ENCODE data around the gene BOLL. TPM values are rescaled to one million over a fixed set of nuclear protein-coding genes. Genes with fewer than 3 reads are reported as not detected.
A peak's percentile ranks its signal among the peaks of the same experiment; 100 is the strongest.

BOLL gene
- total RNA-seq, 2 experiments from 2014 or later = not detected

GRCh38 chr2:197809064-197809463 is 23.9 kb upstream of the BOLL start:
- no peaks in the 10 kb centered on the region for H3K9me3 Mint-ChIP-seq (ENCODE audit: low read depth)
- ChIA-PET POLR2A (interaction anchor here (1.0 kb wide), 1 partner anchor 29 kb away, joined by 3 read pairs; no protein-coding TSS in a partner anchor), CTCF (interaction anchor here (0.5 to 5.0 kb wide), 16 partner anchors 9 to 651 kb away, joined by 3 to 22 read pairs (median 3); no protein-coding TSS in a partner anchor)
- ATAC-seq (peak; percentile 20), DNase-seq (peak; percentile 9)
- H3K27me3 Mint-ChIP-seq = peaks cover 2% of the 10 kb centered on the region
- H3K36me3 Mint-ChIP-seq (ENCODE audit: low read depth) = no peaks in the 10 kb centered on the region
- H3K27ac Mint-ChIP-seq = peak overlapping the region; percentile 43
- peak overlapping the region; percentile 27 for H3K4me3 Mint-ChIP-seq
- intact Hi-C loops (cut with DNase I, micrococcal nuclease) = loop anchor here (5.0 to 10.0 kb wide), 2 partner anchors 128 to 1656 kb away; no protein-coding TSS in a partner anchor
- H3K4me1 Mint-ChIP-seq = peaks cover 68% of the 10 kb centered on the region

GRCh38 chr2:197805715-197806633 is 20.9 kb upstream of the BOLL start:
- ChIA-PET POLR2A (interaction anchor here (0.8 kb wide), 1 partner anchor 41 kb away, joined by 3 read pairs; no protein-coding TSS in a partner anchor), CTCF (interaction anchor here (0.7 to 5.0 kb wide), 6 partner anchors 32 to 491 kb away, joined by 3 to 22 read pairs (median 4); no protein-coding TSS in a partner anchor)
- ATAC-seq (no peak), DNase-seq (no peak)
- intact Hi-C loops (cut with DNase I, micrococcal nuclease) = loop anchor here (2.0 to 10.0 kb wide), 6 partner anchors 33 to 1659 kb away; no protein-coding TSS in a partner anchor
- Mint-ChIP-seq H3K4me3 (peak overlapping the region; percentile 89), H3K36me3 (ENCODE audit: low read depth) (no peaks in the 10 kb centered on the region), H3K27me3 (peaks cover 2% of the 10 kb centered on the region), H3K27ac (peak overlapping the region; percentile 73), H3K4me1 (peaks cover 59% of the 10 kb centered on the region), H3K9me3 (ENCODE audit: low read depth) (no peaks in the 10 kb centered on the region)

- ChIA-PET POLR2A (interaction anchor here (0.8 to 1.0 kb wide), 2 partner anchors 33 to 42 kb away, joined by 3 to 5 read pairs; no protein-coding TSS in a partner anchor), CTCF (interaction anchor here (0.6 to 1.5 kb wide), 11 partner anchors 8 to 492 kb away, joined by 3 to 13 read pairs (median 3); no protein-coding TSS in a partner anchor)
- Mint-ChIP-seq H3K4me3 (peak overlapping the region; percentile 89), H3K27me3 (peaks cover 2% of the 10 kb centered on the region), H3K27ac (peak overlapping the region; percentile 84), H3K36me3 (ENCODE audit: low read depth) (no peaks in the 10 kb centered on the region), H3K4me1 (peaks cover 52% of the 10 kb centered on the region), H3K9me3 (ENCODE audit: low read depth) (no peaks in the 10 kb centered on the region)
- intact Hi-C loops (cut with DNase I, micrococcal nuclease) = loop anchor here (1.0 to 10.0 kb wide), 9 partner anchors 34 to 1660 kb away; partner anchors contain the start of gene MARS2 (in 1 of the 2)
- ATAC-seq (peak; percentile 17), DNase-seq (peak; percentile 64)
Observed at GRCh38 chr2:197804758-197805714, 19.9 kb upstream of the BOLL start.

GRCh38 chr2:197804049-197804757 is 19.1 kb upstream of the BOLL start, which contains the start of gene PLCL1:
Gene PLCL1 (plus strand): TSS chr2:197804593.
- Mint-ChIP-seq H3K4me3 (peak within 1 kb of the TSS; percentile 89), H3K4me1 (peaks cover 45% of the 10 kb centered on the region), H3K36me3 (ENCODE audit: low read depth) (no peaks in the 10 kb centered on the region), H3K9me3 (ENCODE audit: low read depth) (no peaks in the 10 kb centered on the region), H3K27ac (peak within 1 kb of the TSS; percentile 84), H3K27me3 (peaks cover 2% of the 10 kb centered on the region)
- intact Hi-C loops (cut with DNase I, micrococcal nuclease) = loop anchor here (1.0 to 10.0 kb wide), 8 partner anchors 35 to 1661 kb away; partner anchors contain the start of gene MARS2 (in 1 of the 2)
- ChIA-PET POLR2A (interaction anchor here (1.0 kb wide), 1 partner anchor 34 kb away, joined by 5 read pairs; no protein-coding TSS in a partner anchor), CTCF (interaction anchor here (0.6 to 1.5 kb wide), 12 partner anchors 9 to 491 kb away, joined by 3 to 13 read pairs (median 5); no protein-coding TSS in a partner anchor)
- peak; percentile 99 for ATAC-seq
- DNase-seq = peak; percentile 94

GRCh38 chr2:197803033-197803444 is 17.9 kb upstream of the BOLL start:
- ATAC-seq (peak; percentile 28), DNase-seq (peak; percentile 23)
- Mint-ChIP-seq H3K4me1 (peaks cover 35% of the 10 kb centered on the region), H3K4me3 (no peak overlapping the region), H3K27me3 (peaks cover 2% of the 10 kb centered on the region), H3K9me3 (ENCODE audit: low read depth) (no peaks in the 10 kb centered on the region), H3K36me3 (ENCODE audit: low read depth) (no peaks in the 10 kb centered on the region), H3K27ac (no peak overlapping the region)
- intact Hi-C loops (cut with DNase I, micrococcal nuclease) = loop anchor here (1.0 to 10.0 kb wide), 6 partner anchors 84 to 1662 kb away; no protein-coding TSS in a partner anchor
- ChIA-PET CTCF (interaction anchor here (1.4 kb wide), 1 partner anchor 24 kb away, joined by 4 read pairs; no protein-coding TSS in a partner anchor), POLR2A (no interaction called here)

GRCh38 chr2:197801033-197801432 is 15.9 kb upstream of the BOLL start:
- ChIA-PET POLR2A (no interaction called here), CTCF (interaction anchor here (0.9 to 2.2 kb wide), 9 partner anchors 12 to 496 kb away, joined by 3 to 9 read pairs (median 3); no protein-coding TSS in a partner anchor)
- H3K9me3 Mint-ChIP-seq (ENCODE audit: low read depth) = no peaks in the 10 kb centered on the region
- H3K4me3 Mint-ChIP-seq = no peak overlapping the region
- H3K27me3 Mint-ChIP-seq = peaks cover 6% of the 10 kb centered on the region
- no peak overlapping the region for H3K27ac Mint-ChIP-seq
- no peaks in the 10 kb centered on the region for H3K36me3 Mint-ChIP-seq (ENCODE audit: low read depth)
- intact Hi-C loops (cut with DNase I, micrococcal nuclease) = loop anchor here (5.0 to 10.0 kb wide), 3 partner anchors 86 to 1664 kb away; no protein-coding TSS in a partner anchor
- peaks cover 19% of the 10 kb centered on the region for H3K4me1 Mint-ChIP-seq
- DNase-seq = no peak
- no peak for ATAC-seq

GRCh38 chr2:197800091-197800490 is 15.0 kb upstream of the BOLL start:
- ChIA-PET CTCF (interaction anchor here (1.0 to 2.2 kb wide), 4 partner anchors 10 to 497 kb away, joined by 3 to 9 read pairs (median 4); no protein-coding TSS in a partner anchor), POLR2A (no interaction called here)
- Mint-ChIP-seq H3K27ac (no peak overlapping the region), H3K9me3 (ENCODE audit: low read depth) (peaks cover 3% of the 10 kb centered on the region), H3K36me3 (ENCODE audit: low read depth) (no peaks in the 10 kb centered on the region), H3K4me3 (no peak overlapping the region), H3K4me1 (peaks cover 18% of the 10 kb centered on the region), H3K27me3 (peaks cover 6% of the 10 kb centered on the region)
- DNase-seq (no peak), ATAC-seq (no peak)
- intact Hi-C loops (cut with DNase I, micrococcal nuclease) = loop anchor here (5.0 to 10.0 kb wide), 3 partner anchors 87 to 1665 kb away; no protein-coding TSS in a partner anchor

GRCh38 chr2:197799068-197799467 is 13.9 kb upstream of the BOLL start:
- Mint-ChIP-seq H3K9me3 (ENCODE audit: low read depth) (peaks cover 3% of the 10 kb centered on the region), H3K4me1 (peaks cover 18% of the 10 kb centered on the region), H3K4me3 (no peak overlapping the region), H3K36me3 (ENCODE audit: low read depth) (no peaks in the 10 kb centered on the region), H3K27me3 (peaks cover 6% of the 10 kb centered on the region), H3K27ac (no peak overlapping the region)
- intact Hi-C loops (cut with DNase I, micrococcal nuclease) = no loop called here
- POLR2A ChIA-PET = no interaction called here
- no peak for ATAC-seq
- DNase-seq = no peak
- CTCF ChIA-PET = interaction anchor here (2.2 kb wide), 1 partner anchor 498 kb away, joined by 9 read pairs; no protein-coding TSS in a partner anchor

GRCh38 chr2:197798187-197798586 is 13.1 kb upstream of the BOLL start:
- peaks cover 11% of the 10 kb centered on the region for H3K27me3 Mint-ChIP-seq
- no peak overlapping the region for H3K4me3 Mint-ChIP-seq
- DNase-seq (no peak), ATAC-seq (no peak)
- H3K27ac Mint-ChIP-seq = no peak overlapping the region
- CTCF ChIA-PET = interaction anchor here (1.5 kb wide), 1 partner anchor 329 kb away, joined by 4 read pairs; no protein-coding TSS in a partner anchor
- H3K4me1 Mint-ChIP-seq = peaks cover 13% of the 10 kb centered on the region
- no peaks in the 10 kb centered on the region for H3K36me3 Mint-ChIP-seq (ENCODE audit: low read depth)
- POLR2A ChIA-PET = no interaction called here
- intact Hi-C loops (cut with DNase I, micrococcal nuclease) = no loop called here
- peaks cover 3% of the 10 kb centered on the region for H3K9me3 Mint-ChIP-seq (ENCODE audit: low read depth)

GRCh38 chr2:197795277-197795676 is 10.2 kb upstream of the BOLL start:
- H3K27ac Mint-ChIP-seq = no peak overlapping the region
- intact Hi-C loops (cut with DNase I, micrococcal nuclease) = no loop called here

More at GRCh38 chr2:197795277-197795676, 10.2 kb upstream of the BOLL start:
- ChIA-PET CTCF (interaction anchor here (0.8 to 1.2 kb wide), 3 partner anchors 14 to 502 kb away, joined by 3 to 5 read pairs (median 3); no protein-coding TSS in a partner anchor), POLR2A (no interaction called here)
- ATAC-seq (peak; percentile 96), DNase-seq (peak; percentile 27)
- Mint-ChIP-seq H3K36me3 (ENCODE audit: low read depth) (no peaks in the 10 kb centered on the region), H3K4me1 (peaks cover 9% of the 10 kb centered on the region), H3K27me3 (peaks cover 17% of the 10 kb centered on the region), H3K4me3 (no peak overlapping the region), H3K9me3 (ENCODE audit: low read depth) (peaks cover 3% of the 10 kb centered on the region)

All from activated CD4-positive, alpha-beta T cell treated with anti-CD3 and anti-CD28 coated beads for 36 hours (primary cell).